Stimulated activated naive CD8-positive, alpha-beta T cell treated with anti-CD3 and anti-CD28 coated beads, Interleukin-15, amount 100 ng/mL, for 72 hours (primary cell): ENCODE results near the gene SMIM13.
"Not testable (repeated sequence)": the region's sequence is repeated elsewhere in the genome, so short reads cannot be mapped to it uniquely, and the experiment has no call there.

Experiments used
- ATAC-seq: fragments of 150-1000 bp; cut with Tn5 transposase; 2 replicates; pipeline ENCODE4 v1.10.0; 2021; ENCODE audit warnings: mild to moderate bottlenecking, moderate library complexity
- DNase-seq, 2 donors: peaks; one replicate each; pipeline ENCODE4 v3.0.0; 2021 to 2022
- H3K27ac Mint-ChIP-seq, 2 donors: one replicate each; pipeline ENCODE4 v1.8.0; 2022; ENCODE audit warnings: mild to moderate bottlenecking in 2 of 2, mixed read lengths in 2 of 2, moderate library complexity in 2 of 2
- H3K27me3 Mint-ChIP-seq: one replicate; pipeline ENCODE4 v1.8.0; 2022; ENCODE audit warnings: mixed read lengths
- H3K4me1 Mint-ChIP-seq: one replicate; pipeline ENCODE4 v1.8.0; 2022; ENCODE audit warnings: mild to moderate bottlenecking, mixed read lengths
- H3K4me3 Mint-ChIP-seq, 2 donors: one replicate each; pipeline ENCODE4 v1.8.0; 2022; ENCODE audit warnings: mild to moderate bottlenecking in 2 of 2, mixed read lengths in 2 of 2, moderate library complexity in 1 of 2
- H3K9me3 Mint-ChIP-seq, 2 donors: one replicate each; pipeline ENCODE4 v1.8.0; 2022; ENCODE audit warnings: mixed read lengths in 2 of 2

Gene SMIM13

GRCh38 chr6:11069760-11070159 lies 23.9 kb upstream of the SMIM13 start:
- ATAC-seq: no peak

GRCh38 chr6:11072101-11072500 lies 21.5 kb upstream of the SMIM13 start:
- Mint-ChIP-seq H3K27me3 (no peaks in the 10 kb centered on the region), H3K4me3 (no peak overlapping the region), H3K9me3 (no peaks in the 10 kb centered on the region), H3K27ac (no peak overlapping the region), H3K4me1 (no peaks in the 10 kb centered on the region)
- DNase-seq: no peak
- no peak for ATAC-seq

More at GRCh38 chr6:11069760-11070159, 23.9 kb upstream of the SMIM13 start:
- no peaks in the 10 kb centered on the region for H3K4me1 Mint-ChIP-seq
- H3K27me3 Mint-ChIP-seq: no peaks in the 10 kb centered on the region
- H3K27ac Mint-ChIP-seq: no peak overlapping the region
- DNase-seq: no peak
- no peak overlapping the region for H3K4me3 Mint-ChIP-seq
- no peaks in the 10 kb centered on the region for H3K9me3 Mint-ChIP-seq

DNA sequence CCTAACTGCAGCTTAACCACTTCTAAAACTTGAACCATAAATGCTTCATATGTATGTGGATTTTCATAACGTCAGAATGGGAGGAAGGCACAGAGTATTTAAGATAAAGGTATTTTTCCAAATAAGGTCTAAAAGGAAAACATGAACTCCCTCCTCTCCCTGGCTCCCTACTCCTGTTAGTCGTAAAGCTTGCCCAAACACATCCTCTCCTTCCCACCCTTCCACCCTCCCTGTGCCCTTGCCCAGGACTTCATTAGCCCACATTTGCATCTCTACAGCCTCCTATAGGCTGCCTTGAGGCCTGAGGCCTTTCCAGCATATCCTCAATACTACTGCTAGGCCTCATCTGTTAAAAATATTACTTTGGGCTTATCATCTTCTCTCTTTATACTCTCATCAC lies 17.1 kb upstream of the SMIM13 start:
- Mint-ChIP-seq H3K27me3 (no peaks in the 10 kb centered on the region), H3K9me3 (no peaks in the 10 kb centered on the region), H3K27ac (no peak overlapping the region), H3K4me1 (no peaks in the 10 kb centered on the region), H3K4me3 (no peak overlapping the region)
- DNase-seq: no peak
- no peak for ATAC-seq

GRCh38 chr6:11078266-11078665 lies 15.4 kb upstream of the SMIM13 start:
- H3K27ac Mint-ChIP-seq: no peak overlapping the region
- H3K4me3 Mint-ChIP-seq: no peak overlapping the region

GRCh38 chr6:11080296-11080695 lies 13.3 kb upstream of the SMIM13 start:
- H3K27me3 Mint-ChIP-seq: no peaks in the 10 kb centered on the region
- no peak for DNase-seq
- H3K9me3 Mint-ChIP-seq: no peaks in the 10 kb centered on the region
- H3K4me1 Mint-ChIP-seq: no peaks in the 10 kb centered on the region
- no peak overlapping the region for H3K4me3 Mint-ChIP-seq
- no peak overlapping the region for H3K27ac Mint-ChIP-seq
- ATAC-seq: no peak

More at GRCh38 chr6:11078266-11078665, 15.4 kb upstream of the SMIM13 start:
- H3K27me3 Mint-ChIP-seq: no peaks in the 10 kb centered on the region
- DNase-seq (no peak), ATAC-seq (no peak)
- H3K4me1 Mint-ChIP-seq: no peaks in the 10 kb centered on the region
- no peaks in the 10 kb centered on the region for H3K9me3 Mint-ChIP-seq

DNA sequence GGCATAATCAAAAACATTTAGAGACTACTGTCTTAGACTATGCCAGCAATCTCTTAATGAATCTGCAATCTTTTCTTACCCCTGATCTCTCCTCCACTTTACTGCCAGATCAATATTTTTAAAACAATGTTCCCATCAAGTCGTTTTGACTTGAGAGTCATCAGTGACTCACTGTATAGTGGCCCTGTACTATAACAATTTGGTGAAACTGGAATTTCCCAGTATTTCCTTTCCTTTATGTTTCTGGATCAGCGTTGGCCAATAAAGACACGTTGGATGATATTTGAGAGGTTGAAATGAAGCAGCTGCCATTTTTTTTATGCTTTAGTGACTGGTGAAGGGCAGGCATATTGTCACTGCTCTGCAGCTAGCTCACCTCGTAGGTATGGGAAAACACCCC lies 10.1 kb upstream of the SMIM13 start:
- no peak overlapping the region for H3K27ac Mint-ChIP-seq
- H3K9me3 Mint-ChIP-seq: no peaks in the 10 kb centered on the region
- H3K4me3 Mint-ChIP-seq: no peak overlapping the region
- no peaks in the 10 kb centered on the region for H3K4me1 Mint-ChIP-seq
- ATAC-seq (no peak), DNase-seq (no peak)
- no peaks in the 10 kb centered on the region for H3K27me3 Mint-ChIP-seq

DNA sequence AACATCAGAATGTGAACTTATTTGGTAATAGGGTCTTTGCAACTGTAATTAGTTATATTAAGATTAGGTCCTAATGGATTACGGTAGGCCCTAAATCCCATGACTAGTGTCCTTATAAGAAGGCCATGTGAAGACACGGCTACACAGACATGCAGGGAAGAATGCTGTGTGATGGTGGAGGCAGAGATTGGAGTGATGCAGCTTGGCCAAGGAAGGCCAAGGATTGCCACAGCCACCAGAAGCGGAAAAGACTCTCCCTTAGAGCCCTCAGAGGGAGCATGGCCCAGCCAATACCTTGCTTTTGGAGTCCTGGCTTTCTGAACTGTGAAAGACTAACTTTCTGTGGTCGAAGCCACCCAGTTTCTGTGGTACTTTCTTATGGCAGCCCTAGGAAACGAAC lies 9.7 kb upstream of the SMIM13 start:
- ATAC-seq: no peak
- Mint-ChIP-seq H3K4me3 (no peak overlapping the region), H3K27ac (no peak overlapping the region), H3K27me3 (no peaks in the 10 kb centered on the region), H3K4me1 (no peaks in the 10 kb centered on the region), H3K9me3 (no peaks in the 10 kb centered on the region)
- DNase-seq: no peak

- DNase-seq: no peak
- no peak overlapping the region for H3K27ac Mint-ChIP-seq
- H3K9me3 Mint-ChIP-seq: no peaks in the 10 kb centered on the region
- no peak overlapping the region for H3K4me3 Mint-ChIP-seq
- H3K27me3 Mint-ChIP-seq: no peaks in the 10 kb centered on the region
- no peak for ATAC-seq
- no peaks in the 10 kb centered on the region for H3K4me1 Mint-ChIP-seq
These were observed 7.7 kb upstream of the SMIM13 start for GRCh38 chr6:11085758-11086435.

DNA sequence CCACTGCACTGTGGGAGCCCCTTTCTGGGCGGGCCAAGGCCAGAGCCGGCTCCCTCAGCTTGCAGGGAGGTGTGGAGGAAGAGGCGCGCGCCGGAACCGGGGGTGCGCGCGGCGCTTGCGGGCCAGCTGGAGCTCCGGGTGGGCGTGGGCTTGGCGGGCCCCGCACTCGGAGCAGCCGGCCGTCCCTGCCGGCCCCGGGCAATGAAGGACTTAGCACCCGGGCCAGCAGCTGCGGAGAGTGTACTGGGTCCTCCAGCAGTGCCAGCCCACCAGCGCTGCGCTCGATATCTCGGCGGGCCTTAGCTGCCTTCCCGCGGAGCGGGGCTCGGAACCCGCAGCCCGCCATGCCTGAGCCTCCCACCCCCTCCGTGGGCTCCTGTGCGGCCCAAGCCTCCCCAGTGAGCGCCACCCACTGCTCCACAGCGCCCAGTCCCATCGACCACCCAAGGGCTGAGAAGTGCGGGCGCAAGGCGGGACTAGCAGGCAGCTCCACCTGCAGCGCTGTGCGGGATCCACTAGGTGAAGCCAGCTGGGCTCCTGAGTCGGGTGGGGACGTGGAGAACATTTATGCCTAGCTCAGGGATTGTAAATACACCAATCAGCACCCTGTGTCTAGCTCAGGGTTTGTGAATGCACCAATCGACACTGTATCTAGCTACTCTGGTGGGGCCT lies 6.4 kb upstream of the SMIM13 start:
- H3K9me3 Mint-ChIP-seq, H3K4me1 Mint-ChIP-seq, H3K27me3 Mint-ChIP-seq, ATAC-seq, H3K4me3 Mint-ChIP-seq, H3K27ac Mint-ChIP-seq, DNase-seq: not testable (repeated sequence)

GRCh38 chr6:11089695-11090094 lies 3.9 kb upstream of the SMIM13 start:
- no peak for DNase-seq
- H3K27ac Mint-ChIP-seq: no peak overlapping the region
- peaks cover 11% of the 10 kb centered on the region for H3K4me1 Mint-ChIP-seq
- no peaks in the 10 kb centered on the region for H3K27me3 Mint-ChIP-seq
- no peak for ATAC-seq
- no peaks in the 10 kb centered on the region for H3K9me3 Mint-ChIP-seq
- no peak overlapping the region for H3K4me3 Mint-ChIP-seq

- DNase-seq, H3K27me3 Mint-ChIP-seq, H3K27ac Mint-ChIP-seq, H3K9me3 Mint-ChIP-seq, H3K4me3 Mint-ChIP-seq, ATAC-seq: not testable (repeated sequence)
- H3K4me1 Mint-ChIP-seq: peaks cover 23% of the 10 kb centered on the region
These were observed 2.5 kb upstream of the SMIM13 start for GRCh38 chr6:11091141-11091540.

DNA sequence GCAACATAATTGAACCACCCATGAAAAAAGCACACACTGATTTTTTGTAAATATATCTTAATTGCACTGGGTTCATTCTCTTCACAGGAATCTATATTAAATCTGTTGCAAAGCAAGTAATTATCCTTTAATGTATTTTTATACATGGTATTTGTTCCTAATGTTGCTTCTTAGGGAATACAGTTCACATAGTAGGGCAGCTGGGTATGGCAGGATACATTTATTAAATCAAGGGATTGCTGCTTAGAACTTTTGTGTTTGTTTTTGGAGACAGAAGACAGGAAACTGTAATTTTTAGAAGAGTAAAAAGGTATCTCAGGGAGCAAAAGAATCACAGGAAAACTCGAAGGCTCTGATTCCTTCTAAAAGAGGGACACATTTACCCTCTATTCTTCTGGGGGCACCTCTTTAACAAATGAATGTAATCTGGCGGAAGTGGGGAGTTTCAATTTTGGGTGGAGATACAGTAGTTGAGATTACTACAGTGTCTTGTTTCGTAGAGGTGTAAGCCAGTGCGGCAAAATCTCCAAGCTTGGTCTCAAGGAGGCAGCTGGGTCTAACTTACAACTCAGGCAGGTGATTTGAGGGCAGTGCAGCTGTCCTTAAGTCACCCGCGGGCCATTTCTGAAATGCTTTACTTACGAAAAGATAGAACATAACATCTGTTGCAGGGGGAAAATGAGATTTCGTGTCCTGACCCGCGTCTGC lies 812 bp upstream of the SMIM13 start:
- peak overlapping the region; percentile 97 to 99 for H3K27ac Mint-ChIP-seq
- no peaks in the 10 kb centered on the region for H3K27me3 Mint-ChIP-seq
- H3K4me3 Mint-ChIP-seq: peak overlapping the region; percentile 94 to 99
- H3K9me3 Mint-ChIP-seq: no peaks in the 10 kb centered on the region
- peaks cover 28% of the 10 kb centered on the region for H3K4me1 Mint-ChIP-seq
- ATAC-seq (peak; percentile 47), DNase-seq (peak in 1 of 2 donors; percentile 54)

DNA sequence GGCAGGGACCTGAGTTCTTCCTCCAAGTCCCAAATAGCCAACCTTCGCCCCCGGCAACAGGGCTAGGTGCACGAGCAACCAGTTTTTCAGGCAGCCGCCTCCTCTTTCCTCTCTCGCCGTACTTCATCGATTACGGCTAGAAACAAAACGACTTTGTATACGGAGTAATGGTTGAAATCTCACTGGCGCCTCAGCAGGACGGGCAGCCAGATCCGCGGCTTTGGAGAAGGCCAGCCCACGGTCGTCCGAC lies 333 bp upstream of the SMIM13 start:
- no peaks in the 10 kb centered on the region for H3K27me3 Mint-ChIP-seq
- no peak for DNase-seq
- H3K4me1 Mint-ChIP-seq: peaks cover 28% of the 10 kb centered on the region
- no peaks in the 10 kb centered on the region for H3K9me3 Mint-ChIP-seq
- H3K4me3 Mint-ChIP-seq: peak overlapping the region; percentile 94 to 99
- ATAC-seq: peak; percentile 25
- H3K27ac Mint-ChIP-seq: peak overlapping the region; percentile 97 to 99

DNA sequence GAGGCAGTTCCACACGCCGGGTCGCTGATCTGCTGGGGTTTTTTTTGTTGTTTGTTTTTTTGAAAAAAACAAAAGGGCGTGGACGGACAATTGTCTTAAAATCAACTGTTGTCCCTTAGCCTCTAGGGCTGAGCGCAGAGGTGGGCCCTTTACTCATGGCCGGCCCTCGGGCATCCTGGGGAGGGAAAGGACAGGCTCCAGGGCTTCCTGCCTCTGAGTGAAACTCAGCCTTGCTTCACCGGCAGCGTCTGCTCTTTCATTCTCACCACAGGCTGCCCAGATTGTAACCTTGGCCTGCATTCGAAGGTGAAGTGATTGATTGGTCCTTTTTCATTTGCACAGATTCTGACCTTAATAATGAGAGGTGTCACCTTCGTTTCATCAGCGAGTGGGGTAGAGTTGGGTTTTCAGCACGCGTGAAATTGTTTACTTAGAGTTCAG lies 797 bp downstream of the SMIM13 start:
- peak; percentile 53 for ATAC-seq
- H3K27ac Mint-ChIP-seq: peak overlapping the region; percentile 98 to 99
- peaks cover 28% of the 10 kb centered on the region for H3K4me1 Mint-ChIP-seq
- H3K27me3 Mint-ChIP-seq: no peaks in the 10 kb centered on the region
- DNase-seq: peak; percentile 49 to 69
- H3K4me3 Mint-ChIP-seq: peak overlapping the region; percentile 92 to 99
- no peaks in the 10 kb centered on the region for H3K9me3 Mint-ChIP-seq

GRCh38 chr6:11094941-11095340 lies 1.3 kb downstream of the SMIM13 start:
- no peak for ATAC-seq
- peaks cover 28% of the 10 kb centered on the region for H3K4me1 Mint-ChIP-seq
- peak overlapping the region; percentile 98 to 99 for H3K27ac Mint-ChIP-seq
- no peak for DNase-seq
- no peaks in the 10 kb centered on the region for H3K9me3 Mint-ChIP-seq
- no peaks in the 10 kb centered on the region for H3K27me3 Mint-ChIP-seq
- peak overlapping the region; percentile 92 to 99 for H3K4me3 Mint-ChIP-seq

DNA sequence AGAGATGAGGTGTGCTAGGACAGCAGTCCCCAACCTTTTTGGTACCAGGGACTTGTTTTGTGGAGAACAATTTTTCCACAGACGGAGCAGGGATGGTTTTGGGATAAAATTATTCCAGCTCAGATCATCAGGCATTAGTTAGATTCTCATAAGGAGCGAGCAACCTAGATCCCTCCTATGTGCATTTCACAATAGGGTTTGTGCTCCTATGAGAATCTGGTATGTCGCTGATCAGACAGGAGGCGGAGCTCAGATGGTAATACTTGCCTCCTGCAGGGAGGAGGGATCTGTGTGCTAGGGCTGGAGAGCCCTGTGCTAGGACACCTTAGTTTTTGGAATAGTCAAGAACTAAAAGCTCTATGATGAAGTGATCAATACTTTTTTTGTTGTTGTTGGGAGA lies 2.5 kb downstream of the SMIM13 start:
- H3K27ac Mint-ChIP-seq: no peak overlapping the region
- H3K4me1 Mint-ChIP-seq: peaks cover 39% of the 10 kb centered on the region
- H3K9me3 Mint-ChIP-seq: peaks cover 0 to 10% of the 10 kb centered on the region in 2 donors
- peak overlapping the region; percentile 2 to 92 for H3K4me3 Mint-ChIP-seq
- no peak for DNase-seq
- H3K27me3 Mint-ChIP-seq: no peaks in the 10 kb centered on the region
- ATAC-seq: no peak
